ENCODE measurements around the gene PXMP4.

DNA sequence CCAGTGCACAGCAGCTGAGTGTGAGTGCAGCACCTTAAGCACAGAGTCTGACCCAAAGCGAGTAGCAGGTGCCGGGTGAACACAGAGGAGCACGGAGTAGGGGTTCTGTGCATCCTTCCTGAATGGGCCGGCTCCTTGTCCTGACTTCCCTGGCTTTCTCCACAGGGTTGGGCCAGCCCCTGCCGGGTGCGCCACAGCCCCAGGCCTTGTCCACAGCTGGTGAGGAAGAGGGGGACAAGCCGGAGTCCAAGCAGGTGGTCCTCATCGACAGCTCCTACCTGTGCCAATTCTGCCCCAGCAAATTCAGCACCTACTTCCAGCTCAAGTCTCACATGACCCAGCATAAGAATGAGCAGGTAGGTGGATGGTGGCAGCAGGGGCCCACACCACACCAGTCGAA is 46.6 kb upstream of the PXMP4 start:
- TF ChIP-seq, protein P1, sequence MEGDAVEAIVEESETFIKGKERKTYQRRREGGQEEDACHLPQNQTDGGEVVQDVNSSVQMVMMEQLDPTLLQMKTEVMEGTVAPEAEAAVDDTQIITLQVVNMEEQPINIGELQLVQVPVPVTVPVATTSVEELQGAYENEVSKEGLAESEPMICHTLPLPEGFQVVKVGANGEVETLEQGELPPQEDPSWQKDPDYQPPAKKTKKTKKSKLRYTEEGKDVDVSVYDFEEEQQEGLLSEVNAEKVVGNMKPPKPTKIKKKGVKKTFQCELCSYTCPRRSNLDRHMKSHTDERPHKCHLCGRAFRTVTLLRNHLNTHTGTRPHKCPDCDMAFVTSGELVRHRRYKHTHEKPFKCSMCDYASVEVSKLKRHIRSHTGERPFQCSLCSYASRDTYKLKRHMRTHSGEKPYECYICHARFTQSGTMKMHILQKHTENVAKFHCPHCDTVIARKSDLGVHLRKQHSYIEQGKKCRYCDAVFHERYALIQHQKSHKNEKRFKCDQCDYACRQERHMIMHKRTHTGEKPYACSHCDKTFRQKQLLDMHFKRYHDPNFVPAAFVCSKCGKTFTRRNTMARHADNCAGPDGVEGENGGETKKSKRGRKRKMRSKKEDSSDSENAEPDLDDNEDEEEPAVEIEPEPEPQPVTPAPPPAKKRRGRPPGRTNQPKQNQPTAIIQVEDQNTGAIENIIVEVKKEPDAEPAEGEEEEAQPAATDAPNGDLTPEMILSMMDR (conservative IDR thresholded peaks at IDR 0.05 in 1 of 2, IDR thresholded peaks at IDR 0.05 in 1 of 2; ENCODE audit: extremely low read depth in 1 of 2, insufficient read depth in 1 of 2, low read depth in 1 of 2, low read length in 2 of 2): no peak
- TF ChIP-seq EZH2 (IDR thresholded peaks at IDR 0.05; ENCODE audit: borderline replicate concordance, low read length): no peak
